Keratinocyte (primary cell): ENCODE data around the gene IL1RAPL2. TPM values are rescaled to one million over a fixed set of nuclear protein-coding genes. Genes with fewer than 3 reads are reported as not detected.

ENCODE experiments used
- DNase-seq: peaks from one replicate; pipeline ENCODE4 v3.0.0-alpha.2; 2011; ENCODE audit warnings: low read depth, missing footprints, low spot score
- FAIRE-seq: peaks from 2 replicates; lab custom pipeline; 2011; peaks lifted over from hg19 to GRCh38; lab: Jason Lieb, UNC
- H2AFZ ChIP-seq: 2 replicates; pipeline ENCODE4 v1.6.0; 2012; ENCODE audit warnings: low read length, control low read depth, inconsistent platforms; ENCODE audit not compliant: control insufficient read depth
- H3K27ac ChIP-seq: 2 replicates; pipeline ENCODE4 v1.5.1; 2011; ENCODE audit warnings: low read length; ENCODE audit not compliant: control insufficient read depth, insufficient read depth
- H3K27me3 ChIP-seq: 3 replicates; pipeline ENCODE4 v1.6.0; 2011; ENCODE audit warnings: low read length; ENCODE audit not compliant: control insufficient read depth, insufficient read depth; ENCODE audit errors: extremely low read depth
- H3K36me3 ChIP-seq, 2 experiments: 2 replicates in 1 of 2; 3 replicates in 1 of 2; pipeline ENCODE4 v1.5.1; 2011; ENCODE audit warnings: low read length in 2 of 2, mild to moderate bottlenecking in 1 of 2; ENCODE audit not compliant: control insufficient read depth in 2 of 2, insufficient read depth in 2 of 2; ENCODE audit errors: extremely low read depth in 1 of 2
- H3K4me1 ChIP-seq: 3 replicates; pipeline ENCODE4 v1.5.1; 2011; ENCODE audit warnings: low read length; ENCODE audit not compliant: control insufficient read depth, insufficient read depth; ENCODE audit errors: extremely low read depth
- H3K4me2 ChIP-seq: 3 replicates; pipeline ENCODE4 v1.6.0; 2011; ENCODE audit warnings: low read depth, low read length; ENCODE audit not compliant: control insufficient read depth, insufficient read depth; ENCODE audit errors: extremely low read depth
- H3K4me3 ChIP-seq, 3 experiments: fragments of 200-600 bp in 1 of 3; sonication (generic) in 1 of 3; 2 replicates in 2 of 3; 3 replicates in 1 of 3; pipeline ENCODE4 v1.5.1; 2011 to 2016; ENCODE audit warnings: low read length in 3 of 3, mild to moderate bottlenecking in 3 of 3, control low read depth in 2 of 3, inconsistent platforms in 1 of 3, low read depth in 1 of 3, mixed read lengths in 1 of 3, mixed run types in 1 of 3, moderate library complexity in 1 of 3; ENCODE audit not compliant: control insufficient read depth in 2 of 3, insufficient read depth in 2 of 3; ENCODE audit errors: extremely low read depth in 1 of 3
- H3K79me2 ChIP-seq: 2 replicates; pipeline ENCODE4 v1.6.0; 2012; ENCODE audit warnings: low read length; ENCODE audit not compliant: control insufficient read depth, insufficient read depth
- H3K9ac ChIP-seq: 3 replicates; pipeline ENCODE4 v1.6.0; 2011; ENCODE audit warnings: low read length; ENCODE audit not compliant: control insufficient read depth, insufficient read depth; ENCODE audit errors: extremely low read depth
- H3K9me1 ChIP-seq: 3 replicates; pipeline ENCODE4 v1.6.0; 2011; ENCODE audit warnings: low read length; ENCODE audit not compliant: control insufficient read depth, insufficient read depth; ENCODE audit errors: extremely low read depth
- H3K9me3 ChIP-seq: 2 replicates; pipeline ENCODE4 v1.5.1; 2012; ENCODE audit warnings: low read depth, low read length; ENCODE audit not compliant: control insufficient read depth
- H4K20me1 ChIP-seq: 3 replicates; pipeline ENCODE4 v1.6.0; 2011; ENCODE audit warnings: low read length; ENCODE audit not compliant: control insufficient read depth, insufficient read depth; ENCODE audit errors: extremely low read depth
- EZH2 ChIP-seq: IDR thresholded peaks from one replicate; pipeline ENCODE4 v1.6.1; 2012; ENCODE audit warnings: inconsistent platforms, mild to moderate bottlenecking, low read length, moderate library complexity
- dilution Hi-C: fragments of 300-500 bp; cut with MboI; formaldehyde crosslinking; loops from one replicate; pipeline ENCODE4 v1.7.0; 2020; ENCODE audit warnings: low sequenced_read_pairs; ENCODE audit not compliant: extremely low pct_ligation_motif_present
- polyA plus RNA-seq, 5 experiments: library from polyadenylated mRNA; depleted of rRNA in 3 of 5; stranded (reverse) in 3 of 5; stranded (forward) in 1 of 5; unstranded in 1 of 5; fragments of >200 nt; gene quantifications; 1 replicate in 1 of 5; 2 replicates in 3 of 5; 3 replicates in 1 of 5; pipeline versions ENCODE4 v1.2.1 to v1.2.3, GENCODE V29; 2011 to 2012; ENCODE audit warnings: missing spikeins in 2 of 5, low read depth in 1 of 5, low replicate concordance in 1 of 5
- TF ChIP-seq, protein P1 (sequence below), 3 experiments: IDR thresholded peaks in 1 of 3; conservative IDR thresholded peaks in 1 of 3; optimal IDR thresholded peaks in 1 of 3; 2 replicates in 2 of 3; 3 replicates in 1 of 3; pipeline versions ENCODE3 to v1.5.1; 2011; ENCODE audit warnings: low read length in 3 of 3, mild to moderate bottlenecking in 3 of 3, moderate library complexity in 2 of 3, control low read depth in 1 of 3, inconsistent platforms in 1 of 3; ENCODE audit not compliant: insufficient read depth in 2 of 3; ENCODE audit errors: extremely low read depth in 1 of 3

Gene IL1RAPL2
- polyA plus RNA-seq, 1 donor (not counting 4 experiments of a cell fraction or from before 2014, with no cell fraction given), result 0.24 TPM

DNA sequence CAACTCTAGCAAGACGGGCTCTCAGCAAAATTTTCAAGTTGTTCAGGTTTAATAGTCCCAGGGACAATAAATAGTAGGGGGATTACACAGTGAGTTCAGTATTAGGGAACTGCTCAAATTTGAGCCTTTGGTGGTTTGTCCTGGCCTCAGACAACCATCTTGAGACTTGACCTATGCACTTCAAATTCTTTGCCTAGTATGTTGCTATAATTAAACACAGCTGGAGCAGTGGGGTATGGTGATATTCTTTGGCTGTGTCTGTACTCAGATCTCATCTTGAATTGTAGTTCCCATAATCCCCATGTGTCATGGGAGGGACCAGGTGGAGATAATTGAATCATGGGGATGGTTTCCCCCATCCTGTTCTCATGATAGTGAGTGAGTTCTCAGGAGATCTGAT is 697.8 kb downstream of the IL1RAPL2 start:
- Histone ChIP-seq H3K4me2 (no peak overlapping the region), H3K9ac (no peak overlapping the region), H3K4me3 (no peak overlapping the region), H4K20me1 (no peaks in the 10 kb centered on the region), H3K79me2 (no peaks in the 10 kb centered on the region), H3K27ac (no peak overlapping the region), H3K9me3 (no peaks in the 10 kb centered on the region), H3K4me1 (no peaks in the 10 kb centered on the region), H3K36me3 (no peaks in the 10 kb centered on the region), H2AFZ (no peak overlapping the region), H3K9me1 (no peaks in the 10 kb centered on the region), H3K27me3 (no peaks in the 10 kb centered on the region)
- dilution Hi-C loops, result no loop called here
- TF ChIP-seq, protein P1, sequence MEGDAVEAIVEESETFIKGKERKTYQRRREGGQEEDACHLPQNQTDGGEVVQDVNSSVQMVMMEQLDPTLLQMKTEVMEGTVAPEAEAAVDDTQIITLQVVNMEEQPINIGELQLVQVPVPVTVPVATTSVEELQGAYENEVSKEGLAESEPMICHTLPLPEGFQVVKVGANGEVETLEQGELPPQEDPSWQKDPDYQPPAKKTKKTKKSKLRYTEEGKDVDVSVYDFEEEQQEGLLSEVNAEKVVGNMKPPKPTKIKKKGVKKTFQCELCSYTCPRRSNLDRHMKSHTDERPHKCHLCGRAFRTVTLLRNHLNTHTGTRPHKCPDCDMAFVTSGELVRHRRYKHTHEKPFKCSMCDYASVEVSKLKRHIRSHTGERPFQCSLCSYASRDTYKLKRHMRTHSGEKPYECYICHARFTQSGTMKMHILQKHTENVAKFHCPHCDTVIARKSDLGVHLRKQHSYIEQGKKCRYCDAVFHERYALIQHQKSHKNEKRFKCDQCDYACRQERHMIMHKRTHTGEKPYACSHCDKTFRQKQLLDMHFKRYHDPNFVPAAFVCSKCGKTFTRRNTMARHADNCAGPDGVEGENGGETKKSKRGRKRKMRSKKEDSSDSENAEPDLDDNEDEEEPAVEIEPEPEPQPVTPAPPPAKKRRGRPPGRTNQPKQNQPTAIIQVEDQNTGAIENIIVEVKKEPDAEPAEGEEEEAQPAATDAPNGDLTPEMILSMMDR (optimal IDR thresholded peaks at IDR 0.05 in 1 of 3, IDR thresholded peaks at IDR 0.05 in 1 of 3, conservative IDR thresholded peaks at IDR 0.05 in 1 of 3; ENCODE audit: extremely low read depth in 1 of 3, insufficient read depth in 2 of 3, low read length in 3 of 3), result no peak
- TF ChIP-seq EZH2, result no peak
- FAIRE-seq (no peak), DNase-seq (no peak)

DNA sequence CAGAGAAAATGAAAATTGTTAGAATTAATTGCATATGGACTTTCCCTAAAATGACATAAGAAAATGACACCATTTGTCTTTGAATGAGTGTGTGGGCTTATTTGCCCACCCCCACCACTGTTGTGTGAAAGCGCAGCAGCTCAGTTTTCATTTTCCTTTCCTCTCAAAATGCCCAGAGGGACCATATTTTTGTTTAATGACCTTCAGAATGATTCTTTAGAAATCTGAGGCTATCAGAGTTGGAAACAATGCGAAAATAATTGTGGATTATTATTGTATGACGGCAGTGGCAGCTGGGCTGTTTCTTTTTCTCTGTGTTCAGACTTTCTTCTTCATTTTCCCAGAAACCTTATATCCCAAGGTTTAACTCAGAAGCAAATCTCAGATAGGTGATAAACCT is 699.1 kb downstream of the IL1RAPL2 start:
- H3K4me1 ChIP-seq, result no peaks in the 10 kb centered on the region
- H3K79me2 ChIP-seq, result no peaks in the 10 kb centered on the region
- H4K20me1 ChIP-seq, result no peaks in the 10 kb centered on the region
- no peak overlapping the region for H3K9ac ChIP-seq
- no peaks in the 10 kb centered on the region for H3K9me1 ChIP-seq
- dilution Hi-C loops, result no loop called here
- no peaks in the 10 kb centered on the region for H3K9me3 ChIP-seq
- no peak for FAIRE-seq
- no peaks in the 10 kb centered on the region for H3K27me3 ChIP-seq
- H3K27ac ChIP-seq, result no peak overlapping the region
- no peaks in the 10 kb centered on the region for H3K36me3 ChIP-seq
- no peak for DNase-seq
- H3K4me2 ChIP-seq, result no peak overlapping the region
- H2AFZ ChIP-seq, result no peak overlapping the region
- TF ChIP-seq, protein P1 (optimal IDR thresholded peaks at IDR 0.05 in 1 of 3, IDR thresholded peaks at IDR 0.05 in 1 of 3, conservative IDR thresholded peaks at IDR 0.05 in 1 of 3; ENCODE audit: extremely low read depth in 1 of 3, insufficient read depth in 2 of 3, low read length in 3 of 3), result no peak
- no peak for TF ChIP-seq EZH2
- no peak overlapping the region for H3K4me3 ChIP-seq
